MM.1S (cell line): Measurements from ENCODE around the gene DNAAF2.

ENCODE experiments used
- DNase-seq: peaks from one replicate; pipeline ENCODE4 v3.0.0-alpha.2; 2015
- H2AFZ ChIP-seq: fragments of 300-600 bp; sonication (generic); 2 replicates; pipeline ENCODE4 v1.6.0; 2016; ENCODE audit warnings: antibody characterized with exemption, low read length
- H3F3A ChIP-seq: fragments of 300-600 bp; sonication (generic); 2 replicates; pipeline ENCODE4 v1.6.1; 2016; ENCODE audit warnings: mild to moderate bottlenecking, antibody characterized with exemption, low read length, moderate library complexity, mixed read lengths; ENCODE audit not compliant: insufficient read depth
- H3K27ac ChIP-seq: fragments of 300-600 bp; sonication (generic); 2 replicates; pipeline ENCODE4 v1.5.1; 2016; ENCODE audit warnings: mild to moderate bottlenecking, low read length
- H3K27me3 ChIP-seq: fragments of 300-600 bp; sonication (generic); replicated peaks from 2 replicates; pipeline ENCODE4 v1.6.0; 2016; ENCODE audit warnings: low read length; ENCODE audit not compliant: insufficient read depth
- H3K36me3 ChIP-seq: fragments of 300-600 bp; sonication (generic); replicated peaks from 2 replicates; pipeline ENCODE4 v1.6.1; 2016; ENCODE audit warnings: mild to moderate bottlenecking, low read length, mixed read lengths; ENCODE audit not compliant: insufficient read depth
- H3K4me1 ChIP-seq: fragments of 300-600 bp; sonication (generic); 2 replicates; pipeline ENCODE4 v1.6.1; 2016; ENCODE audit warnings: low read length, mixed read lengths
- H3K4me2 ChIP-seq: fragments of 300-600 bp; sonication (generic); 2 replicates; pipeline ENCODE4 v1.6.0; 2016; ENCODE audit warnings: low read depth, low read length
- H3K4me3 ChIP-seq: fragments of 300-600 bp; sonication (generic); 2 replicates; pipeline ENCODE4 v1.5.1; 2016; ENCODE audit warnings: low read length, mixed read lengths
- H3K79me2 ChIP-seq: fragments of 300-600 bp; sonication (generic); 2 replicates; pipeline ENCODE4 v1.6.1; 2016; ENCODE audit warnings: mixed run types, low read length, mixed read lengths
- H3K9ac ChIP-seq: fragments of 300-600 bp; sonication (generic); 2 replicates; pipeline ENCODE4 v1.6.1; 2016; ENCODE audit warnings: low read length, mixed read lengths
- H3K9me2 ChIP-seq: fragments of 300-600 bp; sonication (generic); replicated peaks from 2 replicates; pipeline ENCODE4 v1.6.1; 2016; ENCODE audit warnings: mild to moderate bottlenecking, low read length, mixed read lengths; ENCODE audit not compliant: insufficient read depth
- H3K9me3 ChIP-seq: fragments of 300-600 bp; sonication (generic); replicated peaks from 2 replicates; pipeline ENCODE4 v1.6.1; 2016; ENCODE audit warnings: mild to moderate bottlenecking, low read length, mixed read lengths; ENCODE audit not compliant: insufficient read depth
- H4K20me1 ChIP-seq: fragments of 300-600 bp; sonication (generic); 2 replicates; pipeline ENCODE4 v1.6.1; 2016; ENCODE audit warnings: mild to moderate bottlenecking, low read length, moderate library complexity, mixed read lengths; ENCODE audit not compliant: insufficient read depth
- CTCF ChIP-seq: fragments of 300-600 bp; sonication (generic); IDR thresholded peaks from 2 replicates; pipeline ENCODE4 v1.5.1; 2016; ENCODE audit warnings: antibody characterized with exemption, low read length, mixed read lengths
- EZH2 ChIP-seq: fragments of 300-600 bp; sonication (generic); optimal IDR thresholded peaks from 2 replicates; pipeline ENCODE3; 2017; ENCODE audit warnings: low read depth, mild to moderate bottlenecking, antibody characterized with exemption, low read length, mixed read lengths
- EZH2phosphoT487 ChIP-seq: fragments of 300-600 bp; sonication (generic); IDR thresholded peaks from 2 replicates; pipeline ENCODE4 v1.6.1; 2018; ENCODE audit warnings: antibody characterized with exemption, low read length

The DNAAF2 gene

GRCh38 chr14:49634547-49635334 lies at the start of gene DNAAF2:
TSS of gene DNAAF2 (minus strand) at chr14:49635244. CDS start at chr14:49635149, 95 bp downstream.
- Histone ChIP-seq H2AFZ (peak within 1 kb of the TSS; percentile 35), H3K9ac (peak within 1 kb of the TSS; percentile 93), H3K9me3 (no peaks in the 10 kb centered on the region), H3K9me2 (no peaks in the 10 kb centered on the region), H3K27ac (peak within 1 kb of the TSS; percentile 94), H3K36me3 (no peaks in the 10 kb centered on the region), H3K27me3 (no peaks in the 10 kb centered on the region), H3K4me2 (peak within 1 kb of the TSS; percentile 73), H3K4me3 (peak within 1 kb of the TSS; percentile 81), H3K79me2 (peaks cover 32% of the 10 kb centered on the region), H3F3A (peaks cover 10% of the 10 kb centered on the region), H3K4me1 (no peaks in the 10 kb centered on the region), H4K20me1 (no peaks in the 10 kb centered on the region)
- peak; percentile 31 for DNase-seq
- TF ChIP-seq EZH2phosphoT487 = no peak

GRCh38 chr14:49679271-49679670 lies 44.2 kb upstream of the DNAAF2 start:
- Histone ChIP-seq H3K27ac (no peak overlapping the region), H3K9ac (no peak overlapping the region), H3K4me3 (no peak overlapping the region), H3K27me3 (no peaks in the 10 kb centered on the region), H3K4me1 (no peaks in the 10 kb centered on the region), H3K4me2 (no peak overlapping the region), H3K9me2 (no peaks in the 10 kb centered on the region), H4K20me1 (no peaks in the 10 kb centered on the region), H3K79me2 (no peaks in the 10 kb centered on the region), H2AFZ (no peak overlapping the region), H3K9me3 (no peaks in the 10 kb centered on the region), H3F3A (no peaks in the 10 kb centered on the region), H3K36me3 (no peaks in the 10 kb centered on the region)
- DNase-seq = no peak
- TF ChIP-seq CTCF = no peak
- no peak for TF ChIP-seq EZH2
- no peak for TF ChIP-seq EZH2phosphoT487

GRCh38 chr14:49677643-49678042 lies 42.6 kb upstream of the DNAAF2 start:
- Histone ChIP-seq H3K4me2 (no peak overlapping the region), H3K27ac (no peak overlapping the region), H2AFZ (no peak overlapping the region), H3K4me1 (no peaks in the 10 kb centered on the region), H4K20me1 (no peaks in the 10 kb centered on the region), H3K9ac (no peak overlapping the region), H3K79me2 (no peaks in the 10 kb centered on the region), H3K4me3 (no peak overlapping the region), H3K9me3 (no peaks in the 10 kb centered on the region), H3F3A (no peaks in the 10 kb centered on the region), H3K9me2 (no peaks in the 10 kb centered on the region), H3K27me3 (no peaks in the 10 kb centered on the region), H3K36me3 (no peaks in the 10 kb centered on the region)
- DNase-seq = no peak
- TF ChIP-seq EZH2phosphoT487 (no peak), CTCF (no peak), EZH2 (no peak)

GRCh38 chr14:49673586-49673985 lies 38.5 kb upstream of the DNAAF2 start:
- H3K4me3 ChIP-seq = no peak overlapping the region
- DNase-seq = no peak
- no peaks in the 10 kb centered on the region for H3K27me3 ChIP-seq
- no peaks in the 10 kb centered on the region for H3K4me1 ChIP-seq
- H3K79me2 ChIP-seq = no peaks in the 10 kb centered on the region
- no peaks in the 10 kb centered on the region for H3K36me3 ChIP-seq
- no peaks in the 10 kb centered on the region for H3K9me2 ChIP-seq
- TF ChIP-seq EZH2 (no peak), EZH2phosphoT487 (no peak), CTCF (no peak)
- no peak overlapping the region for H3K27ac ChIP-seq
- H3K9me3 ChIP-seq = no peaks in the 10 kb centered on the region
- H3K4me2 ChIP-seq = no peak overlapping the region
- H3K9ac ChIP-seq = no peak overlapping the region
- no peak overlapping the region for H2AFZ ChIP-seq
- H3F3A ChIP-seq = no peaks in the 10 kb centered on the region
- no peaks in the 10 kb centered on the region for H4K20me1 ChIP-seq
